Epidermal melanocyte (primary cell): ENCODE results near the gene MMS19.
"Not testable (repeated sequence)": the region's sequence is repeated elsewhere in the genome, so short reads cannot be mapped to it uniquely, and the experiment has no call there.

Experiments used
- DNase-seq: peaks from one replicate; pipeline ENCODE4 v3.0.0; 2011; ENCODE audit warnings: low spot score; ENCODE audit not compliant: insufficient read length

Gene MMS19

GRCh38 chr10:97498076-97498840, at the start of gene MMS19:
MMS19 (minus strand) TSS chr10:97498422; CDS start chr10:97498384, 38 bp downstream.
- peak; percentile 98 for DNase-seq

GRCh38 chr10:97547962-97548361, 49.7 kb upstream of the MMS19 start:
- DNase-seq, result no peak

GRCh38 chr10:97547271-97547600, 49.0 kb upstream of the MMS19 start:
- no peak for DNase-seq

GRCh38 chr10:97546456-97547270, 48.4 kb upstream of the MMS19 start:
- no peak for DNase-seq

- DNase-seq, result peak; percentile 68
These were observed 44.9 kb upstream of the MMS19 start for GRCh38 chr10:97543025-97543546.

- no peak for DNase-seq
These were observed 44.2 kb upstream of the MMS19 start for GRCh38 chr10:97542169-97543024.

- no peak for DNase-seq
These were observed 42.7 kb upstream of the MMS19 start for GRCh38 chr10:97540669-97541500.

- no peak for DNase-seq
These were observed 41.4 kb upstream of the MMS19 start for GRCh38 chr10:97539523-97540200.

- no peak for DNase-seq
These were observed 40.6 kb upstream of the MMS19 start for GRCh38 chr10:97538839-97539238.

GRCh38 chr10:97538411-97538810, 40.2 kb upstream of the MMS19 start:
- no peak for DNase-seq

GRCh38 chr10:97537186-97537869, 39.1 kb upstream of the MMS19 start:
- DNase-seq, result no peak

GRCh38 chr10:97534746-97535367, 36.6 kb upstream of the MMS19 start:
- no peak for DNase-seq

GRCh38 chr10:97533888-97534287, 35.7 kb upstream of the MMS19 start:
- no peak for DNase-seq

GRCh38 chr10:97532935-97533671, 34.9 kb upstream of the MMS19 start:
- DNase-seq, result no peak

GRCh38 chr10:97531401-97531986, 33.3 kb upstream of the MMS19 start:
- no peak for DNase-seq

GRCh38 chr10:97529685-97530465, 31.7 kb upstream of the MMS19 start:
- no peak for DNase-seq

- not testable (repeated sequence) for DNase-seq
These were observed 30.7 kb upstream of the MMS19 start for GRCh38 chr10:97528876-97529275.
